Measurements from ENCODE around the gene SLC35B1.

- TF ChIP-seq, protein P1, sequence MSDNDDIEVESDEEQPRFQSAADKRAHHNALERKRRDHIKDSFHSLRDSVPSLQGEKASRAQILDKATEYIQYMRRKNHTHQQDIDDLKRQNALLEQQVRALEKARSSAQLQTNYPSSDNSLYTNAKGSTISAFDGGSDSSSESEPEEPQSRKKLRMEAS (IDR thresholded peaks at IDR 0.05; ENCODE audit: low read depth, low read length): peak; percentile 32; the same call in 1 of the 2 replicates
- no peak for TF ChIP-seq POLR2A (IDR thresholded peaks at IDR 0.05; ENCODE audit: extremely low read depth, insufficient read length)
- no peak for TF ChIP-seq CTCF (IDR thresholded peaks at IDR 0.05; ENCODE audit: low read depth, low read length)
- no peak for TF ChIP-seq MYC (IDR thresholded peaks at IDR 0.05; ENCODE audit: low read depth, low read length)
These were observed 31.4 kb downstream of the SLC35B1 start for GRCh38 chr17:49676276-49676868.
